ENCODE results near the gene RXRB.

Gene RXRB

DNA sequence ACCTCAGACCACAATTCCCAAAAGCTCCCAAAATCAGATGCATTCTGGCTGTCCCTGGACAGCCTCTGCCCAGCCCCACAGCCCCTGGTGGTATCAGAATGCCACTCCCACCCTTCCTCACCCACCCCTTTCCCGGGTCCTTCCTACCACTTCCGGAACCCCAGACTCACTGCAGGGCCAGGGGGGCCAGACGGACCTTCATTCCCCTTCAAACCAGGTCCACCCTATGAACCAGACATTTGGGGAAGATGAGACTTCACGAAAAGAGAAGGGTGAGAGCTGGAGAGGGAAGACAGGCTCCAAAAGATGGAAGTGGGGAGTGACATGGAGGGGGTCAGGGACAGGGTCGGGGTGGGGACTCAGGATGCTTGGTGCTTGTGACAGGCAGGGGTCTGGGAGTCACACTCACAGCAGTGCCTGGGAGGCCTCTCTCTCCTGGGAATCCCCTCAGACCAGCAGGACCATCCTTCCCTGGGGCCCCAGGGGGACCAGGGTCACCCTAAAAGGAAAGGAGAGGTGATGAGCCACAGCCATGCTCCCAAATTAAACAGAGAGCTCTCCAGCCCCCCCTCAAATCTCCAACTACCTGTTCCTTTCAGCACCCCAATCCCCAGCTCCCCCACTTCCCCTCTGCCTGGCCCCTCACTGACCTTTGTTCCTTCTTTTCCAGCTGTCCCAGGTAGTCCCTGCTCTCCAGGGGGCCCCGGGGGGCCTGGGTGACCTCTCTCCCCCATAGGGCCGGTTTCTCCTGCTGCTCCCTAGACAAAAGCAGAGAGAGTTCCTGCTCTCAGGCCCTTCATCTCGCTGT, 28.4 kb downstream of the RXRB start:
- Histone ChIP-seq H3K36me3 (ENCODE audit: control insufficient read depth, insufficient read depth, low read length, severe bottlenecking) (no peaks in the 10 kb centered on the region), H3K4me3 (ENCODE audit: low read length) (no peak overlapping the region), H3K27me3 (replicated peaks; ENCODE audit: control insufficient read depth, insufficient read depth, low read length) (peaks cover 13% of the 10 kb centered on the region), H3K4me1 (ENCODE audit: control insufficient read depth, insufficient read depth, low read length) (no peaks in the 10 kb centered on the region), H3K9me3 (ENCODE audit: control insufficient read depth, low read length) (no peaks in the 10 kb centered on the region), H3K9ac (ENCODE audit: low read length) (no peak overlapping the region)
- DNase-seq (ENCODE audit: low read depth): no peak

DNA sequence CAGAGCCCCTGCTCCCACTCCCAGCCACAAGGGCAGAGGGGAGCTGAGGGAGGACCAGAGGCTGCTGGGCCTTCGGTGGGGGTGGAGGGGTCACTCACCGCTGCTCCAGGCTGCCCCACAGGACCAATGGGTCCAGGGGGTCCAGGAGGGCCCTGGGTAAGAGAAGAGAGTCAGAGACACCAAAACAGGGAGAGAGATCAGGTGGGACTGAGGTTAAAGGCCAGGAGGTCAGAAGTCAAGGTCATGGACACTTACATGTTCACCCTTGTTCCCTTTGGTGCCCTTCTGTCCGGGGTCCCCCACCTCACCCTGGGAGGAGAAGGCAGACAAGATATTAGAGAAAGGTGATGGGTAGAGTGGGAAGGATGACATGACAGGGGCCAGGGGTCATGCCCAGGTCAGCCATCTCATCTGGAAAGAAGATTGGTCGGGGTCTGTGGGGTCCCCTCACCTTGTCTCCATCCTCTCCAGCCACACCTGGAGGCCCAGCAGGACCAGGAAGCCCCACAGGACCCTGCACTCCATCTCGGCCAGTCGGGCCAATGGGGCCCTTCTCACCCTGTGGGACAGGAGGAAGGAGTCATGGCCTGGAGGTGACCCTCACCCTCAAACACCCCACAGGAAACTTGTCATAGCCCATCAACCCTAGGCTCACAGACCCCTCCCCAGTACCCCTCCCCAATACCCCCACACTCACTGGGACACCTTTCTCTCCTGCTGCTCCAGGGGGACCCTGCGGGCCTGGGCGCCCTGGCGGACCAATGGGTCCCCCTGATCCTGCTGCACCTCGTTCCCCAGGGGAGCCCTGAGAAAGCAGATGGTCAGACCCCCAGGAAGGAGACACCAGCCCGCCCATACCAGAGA, 29.2 kb downstream of the RXRB start:
- Histone ChIP-seq H3K9me3 (ENCODE audit: control insufficient read depth, low read length) (no peaks in the 10 kb centered on the region), H3K4me3 (ENCODE audit: low read length) (no peak overlapping the region), H3K9ac (ENCODE audit: low read length) (no peak overlapping the region), H3K36me3 (ENCODE audit: control insufficient read depth, insufficient read depth, low read length, severe bottlenecking) (no peaks in the 10 kb centered on the region), H3K27me3 (replicated peaks; ENCODE audit: control insufficient read depth, insufficient read depth, low read length) (peaks cover 8% of the 10 kb centered on the region), H3K4me1 (ENCODE audit: control insufficient read depth, insufficient read depth, low read length) (no peaks in the 10 kb centered on the region)
- DNase-seq (ENCODE audit: low read depth): no peak

DNA sequence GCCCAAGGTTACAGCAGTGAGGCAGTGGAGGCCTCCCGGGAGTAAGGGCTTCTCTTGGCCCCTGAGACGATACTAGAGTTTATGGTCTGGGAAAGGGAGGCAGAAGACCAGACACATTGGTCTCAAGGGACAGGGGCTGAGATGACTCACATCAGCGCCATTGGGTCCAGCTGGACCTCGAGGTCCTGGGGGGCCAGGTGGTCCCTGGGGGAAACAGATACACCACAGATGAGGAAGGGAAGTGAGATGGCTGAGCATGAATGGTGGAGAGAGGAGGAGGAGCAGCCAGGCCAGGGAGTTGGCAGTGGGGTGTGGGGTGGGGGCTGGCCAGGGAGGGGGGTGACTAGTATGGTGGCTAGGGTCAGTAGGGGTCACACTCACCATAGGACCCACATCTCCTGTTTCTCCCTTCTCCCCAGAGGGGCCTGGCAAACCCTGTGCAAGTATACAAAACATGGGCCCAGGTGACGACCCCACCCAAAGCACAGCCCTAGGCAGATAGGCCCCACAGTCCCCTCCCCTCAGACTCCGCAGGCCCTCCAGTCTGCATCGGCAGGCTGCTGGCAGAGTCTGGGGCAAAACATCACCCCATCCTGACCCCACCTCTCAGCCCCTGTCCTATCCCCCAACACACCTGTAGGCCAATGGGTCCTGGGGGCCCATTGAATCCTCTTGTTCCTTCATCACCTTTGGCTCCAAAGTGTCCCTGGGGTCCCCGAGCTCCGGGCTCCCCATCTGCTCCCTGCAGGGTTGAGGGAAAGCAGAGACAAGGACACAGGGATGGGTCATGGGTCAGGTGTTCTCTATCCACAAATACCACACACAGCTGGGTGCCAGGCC, 30.1 kb downstream of the RXRB start:
- Histone ChIP-seq H3K4me1 (ENCODE audit: control insufficient read depth, insufficient read depth, low read length) (no peaks in the 10 kb centered on the region), H3K4me3 (ENCODE audit: low read length) (no peak overlapping the region)
- DNase-seq (ENCODE audit: low read depth): no peak

DNA sequence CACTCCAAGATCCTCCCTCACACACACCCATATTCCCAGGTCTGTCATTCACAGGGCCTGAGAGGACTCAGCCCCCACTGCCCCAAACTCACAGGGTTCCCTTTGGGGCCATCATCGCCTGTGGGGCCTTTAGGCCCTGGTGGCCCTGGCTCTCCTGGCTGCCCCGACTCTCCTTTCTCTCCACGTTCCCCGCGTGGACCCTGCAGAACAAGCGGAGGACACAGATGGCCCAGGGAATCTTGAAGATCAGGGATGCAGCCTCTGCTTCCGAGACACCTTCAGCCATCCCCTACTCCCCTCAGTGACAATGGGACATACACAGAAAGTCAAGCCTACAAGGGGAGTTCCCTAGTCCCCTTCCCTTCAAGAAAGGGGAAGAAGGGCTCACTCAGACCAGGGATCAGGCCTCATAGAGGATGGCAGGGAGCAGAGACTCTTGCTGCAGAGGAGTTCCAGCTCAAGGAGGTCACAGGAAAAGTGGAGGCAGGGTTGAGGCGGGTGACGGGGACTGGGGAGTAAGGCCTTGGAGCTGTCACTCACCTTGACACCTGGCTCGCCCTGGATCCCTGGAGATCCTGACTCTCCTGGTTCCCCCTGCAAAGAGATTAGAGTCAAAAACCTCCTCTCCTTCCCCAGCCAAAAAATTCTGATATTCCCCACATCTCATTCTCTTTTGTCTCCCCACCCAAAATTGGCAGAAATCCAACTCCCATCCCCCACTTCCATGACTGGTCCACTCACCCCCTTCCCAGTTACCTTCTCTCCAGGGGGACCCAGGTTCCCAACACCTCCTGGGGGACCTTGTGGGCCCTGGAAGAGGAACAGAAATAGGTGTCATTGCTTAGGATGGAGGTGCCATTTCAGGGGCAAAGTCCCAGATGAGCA, 30.9 kb downstream of the RXRB start:
- Histone ChIP-seq H3K36me3 (ENCODE audit: control insufficient read depth, insufficient read depth, low read length, severe bottlenecking) (no peaks in the 10 kb centered on the region), H3K27me3 (replicated peaks; ENCODE audit: control insufficient read depth, insufficient read depth, low read length) (peaks cover 12% of the 10 kb centered on the region), H3K4me1 (ENCODE audit: control insufficient read depth, insufficient read depth, low read length) (no peaks in the 10 kb centered on the region), H3K9me3 (ENCODE audit: control insufficient read depth, low read length) (no peaks in the 10 kb centered on the region), H3K9ac (ENCODE audit: low read length) (no peak overlapping the region), H3K4me3 (ENCODE audit: low read length) (no peak overlapping the region)
- no peak for DNase-seq (ENCODE audit: low read depth)

More for the DNA sequence above, 30.1 kb downstream of the RXRB start:
- Histone ChIP-seq H3K27me3 (replicated peaks; ENCODE audit: control insufficient read depth, insufficient read depth, low read length) (peaks cover 12% of the 10 kb centered on the region), H3K36me3 (ENCODE audit: control insufficient read depth, insufficient read depth, low read length, severe bottlenecking) (no peaks in the 10 kb centered on the region), H3K9me3 (ENCODE audit: control insufficient read depth, low read length) (no peaks in the 10 kb centered on the region), H3K9ac (ENCODE audit: low read length) (no peak overlapping the region)

DNA sequence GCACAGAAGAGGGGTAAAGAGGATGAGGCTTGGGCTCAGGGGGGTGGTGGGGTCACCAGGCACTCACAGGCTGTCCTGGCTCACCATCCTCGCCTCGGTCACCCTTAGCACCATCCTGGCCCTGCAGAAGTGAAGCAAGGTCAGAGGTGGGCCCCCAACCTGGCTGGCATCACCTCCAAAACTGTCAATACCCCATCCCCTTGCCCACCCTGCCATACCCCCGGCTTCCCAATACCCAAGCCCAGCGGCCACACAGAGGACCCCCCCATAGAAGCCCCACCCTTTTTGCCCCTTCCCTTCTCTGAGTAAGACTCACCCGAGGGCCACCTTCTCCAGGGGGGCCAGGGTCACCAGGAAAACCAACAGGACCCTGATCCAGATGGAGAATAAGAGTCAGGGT, 31.8 kb downstream of the RXRB start:
- no peaks in the 10 kb centered on the region for H3K36me3 ChIP-seq (ENCODE audit: control insufficient read depth, insufficient read depth, low read length, severe bottlenecking)
- H3K4me3 ChIP-seq (ENCODE audit: low read length): no peak overlapping the region
- no peak for DNase-seq (ENCODE audit: low read depth)
- H3K4me1 ChIP-seq (ENCODE audit: control insufficient read depth, insufficient read depth, low read length): no peaks in the 10 kb centered on the region
- peaks cover 10% of the 10 kb centered on the region for H3K27me3 ChIP-seq (replicated peaks; ENCODE audit: control insufficient read depth, insufficient read depth, low read length)
- H3K9ac ChIP-seq (ENCODE audit: low read length): no peak overlapping the region
- no peaks in the 10 kb centered on the region for H3K9me3 ChIP-seq (ENCODE audit: control insufficient read depth, low read length)

DNA sequence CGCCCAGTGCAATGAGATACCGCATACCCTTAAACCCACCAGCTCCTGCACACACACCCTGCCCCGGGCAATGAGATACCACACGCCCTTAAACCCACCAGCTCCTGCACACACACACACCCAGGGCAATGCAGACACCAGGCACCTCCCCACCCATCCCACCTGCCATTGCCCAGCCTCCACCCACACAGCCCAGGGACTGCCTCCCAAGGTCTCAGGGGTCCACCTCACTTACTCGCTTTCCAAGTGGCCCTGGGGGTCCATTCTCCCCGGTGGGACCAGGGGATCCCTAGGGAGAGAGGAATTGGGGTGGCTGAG, 32.2 kb downstream of the RXRB start:
- Histone ChIP-seq H3K36me3 (ENCODE audit: control insufficient read depth, insufficient read depth, low read length, severe bottlenecking) (no peaks in the 10 kb centered on the region), H3K9ac (ENCODE audit: low read length) (no peak overlapping the region), H3K4me3 (ENCODE audit: low read length) (no peak overlapping the region), H3K9me3 (ENCODE audit: control insufficient read depth, low read length) (no peaks in the 10 kb centered on the region), H3K4me1 (ENCODE audit: control insufficient read depth, insufficient read depth, low read length) (no peaks in the 10 kb centered on the region), H3K27me3 (replicated peaks; ENCODE audit: control insufficient read depth, insufficient read depth, low read length) (peaks cover 7% of the 10 kb centered on the region)
- no peak for DNase-seq (ENCODE audit: low read depth)

DNA sequence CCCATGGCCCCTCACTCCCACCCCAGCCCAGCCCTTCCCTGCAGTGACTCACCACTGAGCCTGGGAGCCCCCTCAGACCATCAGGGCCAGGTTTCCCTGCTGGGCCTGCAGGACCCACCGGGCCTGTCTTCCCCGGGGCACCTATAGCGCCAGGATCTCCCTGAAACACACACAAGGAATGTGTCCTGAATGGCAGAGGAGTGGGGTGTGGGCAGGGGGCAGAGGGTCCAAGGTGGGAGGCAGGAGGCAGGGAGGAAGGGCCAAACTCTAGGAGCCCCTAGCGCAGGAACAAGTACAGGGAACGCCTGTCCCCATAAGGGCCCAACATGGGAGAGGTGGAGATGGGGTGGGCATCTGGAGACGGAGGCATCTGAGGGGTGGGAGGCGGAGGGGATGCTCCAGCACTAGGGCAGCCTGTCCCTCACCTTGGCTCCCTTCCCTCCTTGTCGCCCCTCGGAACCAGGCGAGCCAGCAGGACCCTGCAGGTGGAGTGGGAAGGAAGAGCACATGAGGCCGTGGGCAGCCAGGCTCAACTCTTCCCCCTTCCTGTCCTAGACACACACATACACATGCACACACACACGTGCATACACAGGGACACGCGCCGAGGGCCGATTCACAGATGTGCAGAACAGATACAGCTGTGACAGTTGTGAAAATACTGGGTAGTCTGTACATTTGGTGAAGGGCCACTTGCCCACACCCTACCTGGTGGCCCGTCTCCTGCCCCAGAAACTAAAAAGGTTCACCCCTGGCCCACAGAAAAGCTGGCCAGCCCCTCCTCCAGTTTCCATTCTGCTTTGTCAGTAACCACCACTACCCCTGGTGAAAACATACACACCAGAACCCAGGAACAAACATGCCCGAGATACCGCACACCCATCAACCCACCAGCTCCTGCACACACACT, 32.8 kb downstream of the RXRB start:
- Histone ChIP-seq H3K36me3 (ENCODE audit: control insufficient read depth, insufficient read depth, low read length, severe bottlenecking) (no peaks in the 10 kb centered on the region), H3K9ac (ENCODE audit: low read length) (no peak overlapping the region), H3K4me3 (ENCODE audit: low read length) (no peak overlapping the region), H3K27me3 (replicated peaks; ENCODE audit: control insufficient read depth, insufficient read depth, low read length) (peaks cover 7% of the 10 kb centered on the region), H3K9me3 (ENCODE audit: control insufficient read depth, low read length) (no peaks in the 10 kb centered on the region), H3K4me1 (ENCODE audit: control insufficient read depth, insufficient read depth, low read length) (no peaks in the 10 kb centered on the region)
- no peak for DNase-seq (ENCODE audit: low read depth)

DNA sequence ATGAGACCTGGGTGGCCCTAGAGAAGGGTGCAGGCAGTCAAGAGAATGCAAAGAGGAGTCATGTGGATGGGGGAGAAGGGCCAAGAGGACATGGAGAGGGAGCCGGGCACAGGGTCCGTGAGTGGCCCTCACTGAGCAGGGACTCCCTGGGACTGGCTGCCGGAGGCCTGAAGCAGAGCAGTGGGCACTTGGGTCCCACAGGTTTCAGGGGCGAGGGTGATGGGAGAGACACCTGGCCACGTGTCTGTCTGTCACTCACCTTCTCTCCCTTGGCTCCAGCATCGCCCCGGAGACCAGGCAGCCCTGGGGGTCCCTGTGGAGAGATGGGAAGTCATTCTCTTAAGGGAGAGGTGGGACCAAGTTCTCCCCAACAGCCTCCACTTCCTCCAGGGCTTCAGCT, 33.7 kb downstream of the RXRB start:
- Histone ChIP-seq H3K9me3 (ENCODE audit: control insufficient read depth, low read length) (no peaks in the 10 kb centered on the region), H3K4me1 (ENCODE audit: control insufficient read depth, insufficient read depth, low read length) (peaks cover 5% of the 10 kb centered on the region), H3K9ac (ENCODE audit: low read length) (no peak overlapping the region), H3K4me3 (ENCODE audit: low read length) (no peak overlapping the region), H3K36me3 (ENCODE audit: control insufficient read depth, insufficient read depth, low read length, severe bottlenecking) (no peaks in the 10 kb centered on the region), H3K27me3 (replicated peaks; ENCODE audit: control insufficient read depth, insufficient read depth, low read length) (peaks cover 7% of the 10 kb centered on the region)
- DNase-seq (ENCODE audit: low read depth): no peak

DNA sequence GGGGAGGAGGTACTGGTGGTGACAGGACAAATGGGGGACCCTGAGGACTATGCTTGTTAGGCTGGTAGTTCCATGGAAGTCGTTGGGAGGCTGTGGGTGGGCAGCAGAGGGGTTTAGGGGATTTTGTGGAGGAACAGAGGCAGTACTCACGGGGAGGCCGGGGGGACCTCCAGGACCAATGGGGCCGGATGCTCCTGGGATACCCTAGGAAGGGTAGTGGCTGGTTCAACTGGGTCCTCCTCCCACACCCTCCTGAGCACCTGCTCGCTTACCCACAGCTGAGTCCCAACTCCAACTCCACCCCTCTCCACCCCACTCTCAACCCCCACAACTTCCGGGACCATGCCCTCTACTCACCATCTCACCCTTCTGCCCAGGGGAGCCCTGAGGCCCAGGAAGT, 34.1 kb downstream of the RXRB start:
- H3K36me3 ChIP-seq (ENCODE audit: control insufficient read depth, insufficient read depth, low read length, severe bottlenecking): no peaks in the 10 kb centered on the region
- H3K9me3 ChIP-seq (ENCODE audit: control insufficient read depth, low read length): no peaks in the 10 kb centered on the region
- peaks cover 9% of the 10 kb centered on the region for H3K4me1 ChIP-seq (ENCODE audit: control insufficient read depth, insufficient read depth, low read length)
- no peak overlapping the region for H3K4me3 ChIP-seq (ENCODE audit: low read length)
- H3K9ac ChIP-seq (ENCODE audit: low read length): no peak overlapping the region
- H3K27me3 ChIP-seq (replicated peaks; ENCODE audit: control insufficient read depth, insufficient read depth, low read length): peaks cover 7% of the 10 kb centered on the region
- no peak for DNase-seq (ENCODE audit: low read depth)
